GM21717 (cell line): ENCODE results near the gene NAPA.

Source experiments
- ATAC-seq: cut with Tn5 transposase; IDR thresholded peaks from one replicate; pipeline ENCODE4 v1.9.1; 2021; ENCODE audit warnings: mild to moderate bottlenecking, moderate library complexity; ENCODE audit not compliant: unreplicated experiment

NAPA gene

GRCh38 chr19:47523473-47523872 lies 8.6 kb upstream of the NAPA start:
- no peak for ATAC-seq

- ATAC-seq: no peak
Measured at GRCh38 chr19:47521473-47522180, 6.8 kb upstream of the NAPA start.

DNA sequence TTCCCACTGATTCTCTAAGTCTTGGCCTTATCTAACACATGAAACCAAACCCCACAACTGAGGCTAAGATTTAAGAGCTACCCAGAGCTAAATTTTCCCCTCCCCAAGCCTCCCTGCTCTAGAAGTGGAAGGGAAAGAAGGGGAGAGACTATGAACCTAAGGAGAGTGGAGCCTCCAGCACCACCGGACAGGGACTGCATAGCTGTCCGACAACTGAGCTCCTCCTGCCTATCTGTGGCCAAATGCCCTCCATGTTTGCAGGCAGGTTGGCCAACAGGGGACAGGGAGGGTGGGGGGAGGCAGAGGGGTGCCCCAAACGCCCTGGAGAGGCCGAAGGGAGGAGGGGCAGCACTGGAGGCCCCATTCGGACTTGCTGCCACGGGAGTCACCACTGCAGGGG lies 6.0 kb upstream of the NAPA start:
- ATAC-seq: no peak

DNA sequence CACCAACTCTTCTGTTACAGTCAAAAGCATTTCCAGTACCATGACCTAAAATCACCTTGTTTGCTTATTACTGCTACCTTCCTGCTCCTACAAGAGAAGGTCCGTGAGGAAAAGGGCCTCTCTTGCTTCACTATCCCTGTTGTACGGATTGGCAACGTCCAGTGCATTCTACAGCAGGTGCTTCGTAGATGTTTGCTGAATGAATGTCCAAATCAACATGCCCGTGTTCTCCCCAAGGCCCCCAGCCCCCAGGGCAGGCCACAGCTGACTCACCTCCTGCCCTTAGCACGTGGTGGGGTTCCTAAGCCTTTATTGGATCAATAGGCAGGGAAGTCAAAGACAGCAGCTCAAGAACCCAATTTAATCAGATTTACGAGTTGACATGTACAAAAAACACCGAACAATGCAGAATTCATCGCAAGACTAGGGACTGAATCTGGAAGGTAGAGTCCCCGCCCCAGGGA lies 5.5 kb upstream of the NAPA start:
- ATAC-seq: no peak

DNA sequence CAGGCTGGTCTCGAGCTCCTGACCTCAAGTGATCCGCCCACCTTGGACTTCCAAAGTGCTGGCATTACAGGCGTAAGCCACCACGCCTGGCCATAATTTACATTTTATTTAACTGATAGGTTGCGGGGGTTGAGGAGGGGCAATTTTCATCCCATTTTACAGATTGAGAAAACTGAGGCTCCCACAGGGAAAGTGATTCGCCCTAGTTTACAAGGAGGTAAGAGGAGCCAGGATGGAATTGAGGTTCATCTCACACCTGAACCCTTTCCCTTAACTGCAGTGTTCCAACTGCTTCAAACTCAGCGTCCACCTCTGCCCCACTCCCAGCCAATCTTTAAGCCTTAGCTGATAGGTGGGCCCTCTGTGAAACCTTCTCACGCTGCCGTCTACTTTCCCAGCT lies 4.0 kb upstream of the NAPA start:
- ATAC-seq: no peak

DNA sequence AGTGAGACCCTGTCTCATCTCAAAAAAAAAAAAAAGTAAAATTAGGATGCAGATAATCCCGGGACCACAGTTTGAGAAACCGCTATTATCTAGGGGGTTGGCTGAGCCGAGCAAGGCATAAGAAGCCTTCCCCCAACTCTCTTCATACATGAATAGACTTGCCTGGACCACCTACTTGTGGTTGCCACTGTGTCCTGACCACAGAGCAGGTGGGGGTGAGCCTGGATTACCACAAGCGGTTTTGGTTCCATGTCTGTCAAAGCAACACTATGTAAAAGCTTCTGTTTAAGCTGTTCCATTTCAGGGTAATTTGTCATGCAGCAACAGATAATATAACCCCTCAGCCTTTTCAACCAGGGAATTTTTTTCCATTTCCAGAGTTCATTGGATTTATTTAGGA lies 3.3 kb upstream of the NAPA start:
- no peak for ATAC-seq

DNA sequence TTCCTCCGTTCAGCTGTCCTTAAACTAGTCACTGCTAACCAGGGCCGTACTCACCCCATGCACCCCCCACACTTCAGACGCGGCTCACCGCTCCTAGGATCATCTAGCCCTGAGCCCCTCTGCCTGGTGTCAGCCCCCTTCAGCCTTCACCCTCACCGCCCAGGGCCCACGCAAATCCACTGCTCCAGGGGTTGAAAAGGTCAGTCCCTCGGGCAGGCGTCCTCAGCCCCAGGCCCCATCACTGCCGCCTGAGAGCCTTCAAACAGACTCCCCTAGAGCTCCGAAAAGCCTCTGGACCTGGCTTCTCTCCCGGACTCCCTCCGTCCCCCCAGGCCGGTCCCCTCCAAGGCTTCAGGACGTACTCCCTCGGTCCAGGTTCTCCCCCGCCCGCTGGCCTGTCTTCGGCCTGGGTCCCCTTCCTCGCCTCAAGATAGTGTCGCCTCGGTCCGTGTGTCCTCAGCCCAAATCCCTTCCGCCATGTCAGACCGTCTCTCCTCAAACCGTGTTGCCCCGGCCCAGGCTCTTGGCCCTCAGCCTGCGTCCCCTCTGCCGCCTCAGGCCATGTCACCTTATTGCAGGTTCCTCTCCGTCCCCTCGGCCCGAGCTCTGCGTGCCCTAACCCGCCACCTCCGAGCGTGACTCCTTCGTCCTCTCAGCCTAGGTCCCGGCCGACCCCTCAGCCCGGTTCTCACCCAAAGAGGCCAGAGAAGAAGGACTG lies 553 bp downstream of the NAPA start:
- peak; percentile 3 for ATAC-seq

DNA sequence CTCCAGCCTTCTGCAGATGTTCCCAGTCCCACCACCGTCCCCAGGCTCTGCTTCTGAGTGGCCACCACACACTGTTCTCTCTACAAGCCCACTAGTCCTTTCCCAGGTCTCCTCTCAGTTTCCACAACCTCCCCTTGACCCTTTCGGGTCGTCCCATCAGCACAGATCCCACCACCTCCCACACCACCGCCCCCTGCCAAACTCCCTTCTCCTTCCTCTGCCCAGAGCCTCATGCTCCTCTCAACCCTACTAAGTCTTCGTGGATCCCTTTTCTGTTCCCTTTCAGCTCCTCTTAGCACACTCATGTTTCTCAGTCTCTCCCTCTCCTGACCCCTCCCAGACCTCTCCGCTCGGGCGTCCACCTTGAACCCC lies 1.9 kb downstream of the NAPA start:
- ATAC-seq: no peak

DNA sequence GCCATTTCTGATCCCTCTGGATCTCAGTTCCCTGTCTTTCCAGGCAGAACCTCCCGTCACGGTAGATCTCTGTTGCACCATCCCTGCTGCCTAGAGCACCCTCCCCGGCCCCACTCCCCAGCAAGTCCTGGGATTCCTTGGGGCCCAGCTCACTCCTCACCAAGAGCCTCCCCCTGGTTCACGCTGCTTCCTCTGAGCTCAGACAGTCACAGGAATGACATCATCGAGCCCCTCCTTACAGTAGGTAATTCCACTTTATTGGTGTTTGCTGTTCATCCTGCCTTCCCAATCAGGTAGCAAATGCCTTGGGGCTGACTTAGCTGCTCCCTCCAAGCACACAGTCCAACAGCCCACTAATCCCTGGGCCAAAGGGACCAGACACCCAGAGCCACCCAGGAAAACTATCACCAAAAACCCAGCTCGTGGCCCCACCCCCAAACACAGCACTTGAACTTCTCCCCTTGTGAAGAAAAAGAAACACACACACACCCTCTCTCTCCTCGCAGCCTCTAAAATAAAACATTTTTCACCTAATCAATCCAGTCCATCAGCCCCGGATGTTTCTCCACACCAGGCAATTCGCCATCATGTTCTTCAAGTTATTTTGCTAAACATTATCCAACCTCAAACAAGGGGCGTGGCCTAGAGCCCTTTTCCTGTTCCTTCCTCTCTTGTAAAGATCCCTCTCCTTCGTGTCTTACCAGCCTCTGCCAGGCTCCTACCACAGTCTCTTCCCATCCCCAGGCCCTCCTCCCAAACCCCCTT lies 2.5 kb downstream of the NAPA start:
- ATAC-seq: no peak

DNA sequence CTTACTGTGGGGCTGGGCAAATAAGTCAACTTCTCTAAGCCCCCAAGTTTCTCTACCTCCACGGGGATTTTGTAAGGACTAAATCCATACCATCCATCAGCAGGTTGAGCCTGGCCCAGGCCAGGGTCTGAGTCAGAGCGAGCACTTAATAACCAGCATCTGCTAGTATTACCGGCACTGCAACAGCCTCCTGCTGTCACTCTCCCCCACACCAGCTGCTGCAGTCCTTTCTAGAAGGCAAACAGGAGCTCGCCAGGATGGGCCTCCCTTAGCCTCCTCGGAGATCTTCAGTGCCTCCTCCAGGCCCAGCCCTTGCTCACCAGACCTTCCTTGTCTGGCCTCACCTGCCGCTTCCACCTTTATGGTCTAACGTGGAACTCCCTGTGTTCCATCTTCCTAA lies 3.2 kb downstream of the NAPA start:
- ATAC-seq: no peak

- no peak for ATAC-seq
Measured at GRCh38 chr19:47511128-47511517, 3.7 kb downstream of the NAPA start.

DNA sequence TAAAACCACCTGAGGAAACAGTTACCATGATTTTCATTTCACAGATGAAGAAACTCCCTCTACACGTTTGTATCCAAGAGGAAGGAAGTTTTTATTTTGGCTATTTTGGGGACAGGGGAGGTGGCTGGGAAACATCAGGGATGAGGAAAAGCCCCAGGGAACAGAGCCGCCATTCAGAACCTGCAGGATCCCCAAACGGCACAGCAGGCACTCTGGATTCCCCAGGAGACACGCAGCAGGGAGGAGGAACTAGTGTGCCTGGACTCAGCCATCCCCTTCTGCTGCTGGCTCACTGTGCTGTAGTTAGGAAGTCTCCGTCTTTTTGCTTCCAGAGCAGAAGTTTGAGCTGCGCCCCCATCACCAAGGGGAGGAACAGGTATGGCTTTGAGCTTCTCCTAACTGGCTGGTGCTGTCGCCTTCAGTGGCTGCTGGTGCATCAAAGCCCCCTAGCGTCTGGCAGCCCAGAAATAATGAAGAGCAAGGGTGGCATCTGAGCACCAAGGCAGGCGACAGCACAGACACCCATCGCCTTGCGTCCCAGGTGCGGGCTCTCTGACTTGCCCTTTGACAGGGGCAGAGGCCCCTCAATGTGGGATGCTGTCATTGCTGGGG lies 4.2 kb downstream of the NAPA start:
- ATAC-seq: no peak

GRCh38 chr19:47509973-47510372 lies 4.9 kb downstream of the NAPA start:
- ATAC-seq: no peak

DNA sequence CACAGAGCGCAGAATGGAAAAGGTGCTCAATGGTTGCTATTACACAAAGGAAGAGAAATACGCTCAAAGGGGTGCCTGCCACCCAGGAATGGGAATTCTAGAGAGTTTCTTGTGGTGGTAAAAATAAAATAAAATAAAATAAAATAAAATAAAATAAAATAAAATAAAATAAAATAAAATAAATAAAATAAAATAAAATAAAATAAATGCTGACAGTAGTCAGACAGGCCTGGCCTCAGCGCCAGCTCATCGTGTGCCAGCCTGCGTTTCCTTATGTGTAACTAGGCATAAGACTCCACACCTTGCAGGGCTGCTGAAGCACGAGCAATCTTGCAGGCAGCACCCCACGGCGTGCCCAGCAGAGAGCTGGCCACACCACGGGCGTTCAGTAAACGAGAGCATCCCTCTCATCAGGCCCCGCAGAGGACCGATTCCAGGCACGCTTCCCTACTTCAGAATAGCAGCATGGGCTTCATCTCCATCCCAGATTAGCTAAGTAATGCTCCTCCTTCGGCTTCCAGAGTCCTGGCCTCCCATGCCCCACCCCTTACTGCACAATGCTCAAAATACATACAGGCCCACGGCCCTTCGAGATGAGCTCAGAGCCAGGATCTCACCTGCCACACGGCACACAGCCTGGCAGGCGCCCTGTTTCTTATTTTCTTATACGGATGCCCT lies 5.6 kb downstream of the NAPA start:
- no peak for ATAC-seq

DNA sequence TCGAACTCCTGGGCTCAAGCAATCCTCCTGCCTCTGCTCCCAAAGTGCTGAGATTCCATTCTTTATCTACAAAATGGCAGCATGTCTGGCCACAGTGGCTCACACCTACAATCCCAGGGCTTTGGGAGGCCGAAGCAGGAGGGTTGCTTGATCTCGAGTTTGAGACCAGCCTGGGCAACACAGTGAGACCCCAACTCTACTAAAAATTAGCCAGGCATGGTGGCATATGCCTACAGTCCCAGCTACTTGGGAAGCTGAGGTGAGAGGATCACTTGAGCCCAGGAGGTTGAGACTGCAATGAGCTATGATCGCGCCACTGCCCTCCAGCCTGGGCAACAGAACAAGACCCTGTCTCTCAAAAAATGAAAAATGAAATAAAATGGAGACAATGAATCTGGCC lies 6.1 kb downstream of the NAPA start:
- ATAC-seq: no peak

GRCh38 chr19:47507924-47508553 lies 6.8 kb downstream of the NAPA start:
- no peak for ATAC-seq

- no peak for ATAC-seq
Measured at GRCh38 chr19:47507012-47507411, 7.9 kb downstream of the NAPA start.

GRCh38 chr19:47506459-47506858 lies 8.4 kb downstream of the NAPA start:
- no peak for ATAC-seq

GRCh38 chr19:47505506-47505905 lies 9.4 kb downstream of the NAPA start:
- ATAC-seq: no peak

- ATAC-seq: no peak
Measured at GRCh38 chr19:47503826-47504150, 11.1 kb downstream of the NAPA start.
